ENCODE data around the gene BLOC1S1.

GRCh38 chr12:55687746-55688145, 28.1 kb upstream of the BLOC1S1 start:
- no peak for TF ChIP-seq POLR2A (IDR thresholded peaks at IDR 0.05)
- TF ChIP-seq, protein P1, sequence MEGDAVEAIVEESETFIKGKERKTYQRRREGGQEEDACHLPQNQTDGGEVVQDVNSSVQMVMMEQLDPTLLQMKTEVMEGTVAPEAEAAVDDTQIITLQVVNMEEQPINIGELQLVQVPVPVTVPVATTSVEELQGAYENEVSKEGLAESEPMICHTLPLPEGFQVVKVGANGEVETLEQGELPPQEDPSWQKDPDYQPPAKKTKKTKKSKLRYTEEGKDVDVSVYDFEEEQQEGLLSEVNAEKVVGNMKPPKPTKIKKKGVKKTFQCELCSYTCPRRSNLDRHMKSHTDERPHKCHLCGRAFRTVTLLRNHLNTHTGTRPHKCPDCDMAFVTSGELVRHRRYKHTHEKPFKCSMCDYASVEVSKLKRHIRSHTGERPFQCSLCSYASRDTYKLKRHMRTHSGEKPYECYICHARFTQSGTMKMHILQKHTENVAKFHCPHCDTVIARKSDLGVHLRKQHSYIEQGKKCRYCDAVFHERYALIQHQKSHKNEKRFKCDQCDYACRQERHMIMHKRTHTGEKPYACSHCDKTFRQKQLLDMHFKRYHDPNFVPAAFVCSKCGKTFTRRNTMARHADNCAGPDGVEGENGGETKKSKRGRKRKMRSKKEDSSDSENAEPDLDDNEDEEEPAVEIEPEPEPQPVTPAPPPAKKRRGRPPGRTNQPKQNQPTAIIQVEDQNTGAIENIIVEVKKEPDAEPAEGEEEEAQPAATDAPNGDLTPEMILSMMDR (IDR thresholded peaks at IDR 0.05), result no peak

Data from upper lobe of left lung (tissue), 4 donors.